Sigmoid colon (tissue), 7 donors: ENCODE data around the gene BBC3. TPM values are rescaled to one million over a fixed set of nuclear protein-coding genes. Genes with fewer than 3 reads are reported as not detected.

Experiments
- DNase-seq: peaks from one replicate; pipeline ENCODE4 v3.0.0-alpha.2; 2019
- H3K27ac ChIP-seq, 4 donors: fragments of 200-600 bp; sonication (generic); one replicate each; pipeline ENCODE4 v1.5.1; 2016 to 2019; ENCODE audit warnings: mild to moderate bottlenecking in 1 of 4
- H3K27me3 ChIP-seq, 3 donors: fragments of 200-600 bp; sonication (generic); one replicate each; pipeline ENCODE4 v1.5.1; 2019; ENCODE audit warnings: mild to moderate bottlenecking in 1 of 3
- H3K36me3 ChIP-seq, 4 donors: fragments of 200-600 bp; sonication (generic); one replicate each; pipeline ENCODE4 v1.5.1; 2016 to 2019
- H3K4me1 ChIP-seq, 4 donors: fragments of 200-600 bp; sonication (generic); one replicate each; pipeline ENCODE4 v1.5.1; 2017 to 2019
- H3K4me3 ChIP-seq, 4 donors: fragments of 200-600 bp; sonication (generic); one replicate each; pipeline ENCODE4 v1.5.1; 2017 to 2019; ENCODE audit warnings: mild to moderate bottlenecking in 2 of 4, moderate library complexity in 1 of 4
- H3K9me3 ChIP-seq, 4 donors: fragments of 200-600 bp in 3 of 4; sonication (generic) in 3 of 4; one replicate each; pipeline versions ENCODE4 v1.5.1 to v1.6.1; 2013 to 2019
- CTCF ChIP-seq, 4 experiments: fragments of 450-650 bp in 3 of 4; fragments of 200-600 bp in 1 of 4; IDR thresholded peaks; one replicate each; pipeline ENCODE4 v1.5.1; 2016 to 2019; ENCODE audit warnings: antibody characterized with exemption in 4 of 4, mild to moderate bottlenecking in 3 of 4, moderate library complexity in 2 of 4
- EP300 ChIP-seq, 4 donors: sonication (generic); formaldehyde crosslinking; IDR thresholded peaks; one replicate each; pipeline ENCODE4 v1.6.1; 2017; ENCODE audit warnings: antibody characterized with exemption in 4 of 4
- POLR2A ChIP-seq, 2 donors: fragments of 450-650 bp; IDR thresholded peaks; one replicate each; pipeline ENCODE4 v1.6.1; 2016; ENCODE audit warnings: antibody characterized with exemption in 2 of 2, mild to moderate bottlenecking in 2 of 2, moderate library complexity in 2 of 2
- POLR2AphosphoS5 ChIP-seq, 4 donors: sonication (generic); formaldehyde crosslinking; IDR thresholded peaks; one replicate each; pipeline ENCODE4 v1.6.1; 2017; ENCODE audit warnings: antibody characterized with exemption in 4 of 4
- WGBS, 2 donors: extraction: QIAGEN DNeasy Blood & Tissue Kit; methylation state at CpG; one replicate each; pipeline ENCODE4 v1.1.7; 2013; 5-methylcytosine and 5-hydroxymethylcytosine counted together
- intact Hi-C: fragments of 100-400 bp; cut with DNase I; formaldehyde crosslinking; loops from one replicate; pipeline ENCODE4 v1.15.1; 2023
- polyA plus RNA-seq, 3 donors: library from polyadenylated mRNA; stranded (reverse); fragments of 200-250 nt; gene quantifications; one replicate each; pipeline ENCODE4 v1.2.3, GENCODE V29; 2013
- total RNA-seq, 4 donors: library from RNA; depleted of rRNA; stranded (reverse); fragments of >200 nt; gene quantifications; one replicate each; pipeline ENCODE4 v1.1.0, GENCODE V29; 2016
- donor health status: healthy with polysubstance abuse.
- donor health status: Bipolar disorder and iron deficiency.
- donor health status: healthy.

The BBC3 gene
- total and polyA plus RNA-seq, 7 donors: 2.5 to 39.5 (median 5.4) TPM

DNA sequence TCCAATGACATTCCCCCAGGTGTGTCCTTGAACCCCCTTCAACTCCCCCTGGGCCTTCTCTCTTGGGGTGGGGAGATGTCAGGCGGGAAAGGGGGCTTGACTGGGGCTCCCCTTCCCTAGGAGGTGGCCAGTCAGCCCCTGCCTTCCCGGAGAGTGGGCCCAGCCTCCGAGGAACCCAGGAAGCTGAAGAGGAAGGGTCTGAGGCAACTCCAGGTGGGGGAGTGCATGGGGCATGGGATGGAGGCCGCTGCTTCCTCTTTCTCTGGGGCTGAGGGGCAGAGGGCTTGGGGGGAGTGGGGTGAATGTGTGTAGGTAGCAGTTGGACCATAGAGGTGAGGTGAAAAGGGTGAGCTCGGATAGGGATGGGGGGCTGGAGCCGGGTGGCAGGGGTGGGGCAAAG, 41.0 kb upstream of the BBC3 start:
- Histone ChIP-seq H3K36me3 (peaks cover 15 to 43% (median 23%) of the 10 kb centered on the region in 4 donors), H3K27me3 (no peaks in the 10 kb centered on the region), H3K4me1 (peaks cover 0 to 33% (median 31%) of the 10 kb centered on the region in 4 donors), H3K27ac (peak overlapping the region; percentile 93 to 97 (median 97)), H3K9me3 (no peaks in the 10 kb centered on the region), H3K4me3 (no peak overlapping the region)
- no peak for DNase-seq
- WGBS, 2 donors: 75 to 86% methylated on average over 6 of the region's 6 CpGs
- intact Hi-C loops: loop anchor here (2.0 to 10.0 kb wide), 4 partner anchors 45 to 1353 kb away; partner anchors contain the start of genes BICRA and EHD2
- no peak for TF ChIP-seq POLR2AphosphoS5 (IDR thresholded peaks at IDR 0.05)
- TF ChIP-seq CTCF (IDR thresholded peaks at IDR 0.05): no peak
- no peak for TF ChIP-seq POLR2A (IDR thresholded peaks at IDR 0.05)
- no peak for TF ChIP-seq EP300 (IDR thresholded peaks at IDR 0.05)

DNA sequence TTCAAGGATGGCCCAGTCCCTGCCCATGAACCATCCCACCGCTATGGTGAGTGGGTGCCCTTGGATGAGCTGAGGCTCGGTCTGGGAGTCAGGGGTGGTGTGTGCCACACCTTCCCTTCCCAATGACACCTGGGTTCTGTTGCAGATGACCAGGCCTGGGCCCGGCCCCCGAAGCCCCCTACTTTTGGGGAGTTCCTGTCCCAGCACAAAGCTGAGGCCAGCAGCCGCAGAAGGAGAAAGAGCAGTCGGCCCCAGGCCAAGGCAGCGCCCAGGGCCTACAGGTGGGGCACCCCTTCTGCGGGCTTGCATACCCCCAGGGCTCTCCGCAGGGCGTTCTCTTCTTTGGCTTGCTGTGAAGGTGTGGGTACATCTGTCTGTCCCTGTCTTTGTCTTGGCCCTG, 39.4 kb upstream of the BBC3 start:
- no peaks in the 10 kb centered on the region for H3K27me3 ChIP-seq
- intact Hi-C loops: loop anchor here (10.0 kb wide), 3 partner anchors 334 to 1354 kb away; partner anchors contain the start of genes BICRA and EHD2
- no peak overlapping the region for H3K27ac ChIP-seq
- H3K9me3 ChIP-seq: no peaks in the 10 kb centered on the region
- no peak overlapping the region for H3K4me3 ChIP-seq
- peaks cover 0 to 18% (median 15%) of the 10 kb centered on the region in 4 donors for H3K4me1 ChIP-seq
- 93% methylated on average over 10 of the region's 10 CpGs for WGBS, 2 donors
- no peak for DNase-seq
- TF ChIP-seq CTCF (IDR thresholded peaks at IDR 0.05): no peak
- TF ChIP-seq EP300 (IDR thresholded peaks at IDR 0.05): no peak
- no peak for TF ChIP-seq POLR2A (IDR thresholded peaks at IDR 0.05)
- TF ChIP-seq POLR2AphosphoS5 (IDR thresholded peaks at IDR 0.05): no peak
- peaks cover 22 to 58% (median 36%) of the 10 kb centered on the region in 4 donors for H3K36me3 ChIP-seq

GRCh38 chr19:47269596-47269995, 38.6 kb upstream of the BBC3 start:
- Histone ChIP-seq H3K9me3 (no peaks in the 10 kb centered on the region), H3K27ac (no peak overlapping the region), H3K4me3 (no peak overlapping the region), H3K36me3 (peaks cover 30 to 66% (median 44%) of the 10 kb centered on the region in 4 donors), H3K27me3 (no peaks in the 10 kb centered on the region), H3K4me1 (peaks cover 0 to 11% (median 10%) of the 10 kb centered on the region in 4 donors)
- intact Hi-C loops: no loop called here
- 89 to 95% methylated on average over 7 of the region's 7 CpGs for WGBS, 2 donors
- DNase-seq: no peak
- TF ChIP-seq EP300 (IDR thresholded peaks at IDR 0.05) (no peak), POLR2A (IDR thresholded peaks at IDR 0.05) (no peak), POLR2AphosphoS5 (IDR thresholded peaks at IDR 0.05) (no peak), CTCF (IDR thresholded peaks at IDR 0.05) (no peak)

- peaks cover 30 to 82% (median 56%) of the 10 kb centered on the region in 4 donors for H3K36me3 ChIP-seq
- intact Hi-C loops: no loop called here
- TF ChIP-seq POLR2AphosphoS5 (IDR thresholded peaks at IDR 0.05): no peak
- no peak for TF ChIP-seq CTCF (IDR thresholded peaks at IDR 0.05)
- no peak for TF ChIP-seq EP300 (IDR thresholded peaks at IDR 0.05)
- no peak for TF ChIP-seq POLR2A (IDR thresholded peaks at IDR 0.05)
- peaks cover 0 to 10% (median 8%) of the 10 kb centered on the region in 4 donors for H3K4me1 ChIP-seq
- H3K27ac ChIP-seq: no peak overlapping the region
- no peak overlapping the region for H3K4me3 ChIP-seq
- H3K9me3 ChIP-seq: no peaks in the 10 kb centered on the region
- H3K27me3 ChIP-seq: no peaks in the 10 kb centered on the region
- WGBS, 2 donors: 88 to 91% methylated on average over 6 of the region's 6 CpGs
- DNase-seq: no peak
Measured at GRCh38 chr19:47268028-47268427, 37.0 kb upstream of the BBC3 start.

GRCh38 chr19:47267350-47267759, 36.4 kb upstream of the BBC3 start:
- H3K9me3 ChIP-seq: no peaks in the 10 kb centered on the region
- WGBS, 2 donors: 86 to 91% methylated on average over 14 of the region's 14 CpGs
- intact Hi-C loops: no loop called here
- peaks cover 30 to 89% (median 61%) of the 10 kb centered on the region in 4 donors for H3K36me3 ChIP-seq
- H3K4me1 ChIP-seq: peaks cover 0 to 3% (median 2%) of the 10 kb centered on the region in 4 donors
- H3K27me3 ChIP-seq: no peaks in the 10 kb centered on the region
- TF ChIP-seq POLR2AphosphoS5 (IDR thresholded peaks at IDR 0.05): no peak
- TF ChIP-seq CTCF (IDR thresholded peaks at IDR 0.05): no peak
- TF ChIP-seq POLR2A (IDR thresholded peaks at IDR 0.05): no peak
- no peak for TF ChIP-seq EP300 (IDR thresholded peaks at IDR 0.05)
- H3K27ac ChIP-seq: no peak overlapping the region
- DNase-seq: no peak
- no peak overlapping the region for H3K4me3 ChIP-seq
